GM18867 (cell line): ENCODE data around the gene IFITM5.

Experiments
- ATAC-seq: cut with Tn5 transposase; IDR thresholded peaks from one replicate; pipeline ENCODE4 v1.9.1; 2021; ENCODE audit warnings: mild to moderate bottlenecking, moderate library complexity; ENCODE audit not compliant: unreplicated experiment

IFITM5 gene

GRCh38 chr11:269146-269890 lies 30.0 kb downstream of the IFITM5 start:
- ATAC-seq = peak; percentile 69

- peak; percentile 47 for ATAC-seq
These were observed 30.6 kb downstream of the IFITM5 start for GRCh38 chr11:268716-269145.

GRCh38 chr11:267491-267994 lies 31.8 kb downstream of the IFITM5 start:
- no peak for ATAC-seq

- ATAC-seq = no peak
These were observed 32.5 kb downstream of the IFITM5 start for GRCh38 chr11:266676-267439.

GRCh38 chr11:261624-262023 lies 37.7 kb downstream of the IFITM5 start:
- ATAC-seq = no peak

GRCh38 chr11:259413-259812 lies 39.9 kb downstream of the IFITM5 start:
- ATAC-seq = no peak

GRCh38 chr11:257766-258493 lies 41.4 kb downstream of the IFITM5 start:
- no peak for ATAC-seq

- peak; percentile 55 for ATAC-seq
These were observed 42.2 kb downstream of the IFITM5 start for GRCh38 chr11:256952-257737.

GRCh38 chr11:255816-256215 lies 43.5 kb downstream of the IFITM5 start:
- ATAC-seq = no peak

- ATAC-seq = no peak
These were observed 44.1 kb downstream of the IFITM5 start for GRCh38 chr11:255176-255575.

GRCh38 chr11:253886-254270 lies 45.4 kb downstream of the IFITM5 start:
- ATAC-seq = no peak

- ATAC-seq = no peak
These were observed 46.0 kb downstream of the IFITM5 start for GRCh38 chr11:253160-253885.

GRCh38 chr11:252666-253065 lies 46.7 kb downstream of the IFITM5 start:
- no peak for ATAC-seq

GRCh38 chr11:251550-251949 lies 47.8 kb downstream of the IFITM5 start:
- no peak for ATAC-seq

- ATAC-seq = no peak
These were observed 48.5 kb downstream of the IFITM5 start for GRCh38 chr11:250740-251299.

- ATAC-seq = no peak
These were observed 49.1 kb downstream of the IFITM5 start for GRCh38 chr11:250274-250673.

GRCh38 chr11:249062-249461 lies 50.3 kb downstream of the IFITM5 start:
- no peak for ATAC-seq
